ENCODE data around the gene CLEC11A. TPM values are rescaled to one million over a fixed set of nuclear protein-coding genes. Genes with fewer than 3 reads are reported as not detected.
A peak's percentile ranks its signal among the peaks of the same experiment; 100 is the strongest.

The CLEC11A gene
- total and polyA plus RNA-seq, 9 of the 15 experiments (the other 6 are each of a cell fraction or from before 2014, with no cell fraction given), result 0.39 to 43.9 (median 3.4) TPM

DNA sequence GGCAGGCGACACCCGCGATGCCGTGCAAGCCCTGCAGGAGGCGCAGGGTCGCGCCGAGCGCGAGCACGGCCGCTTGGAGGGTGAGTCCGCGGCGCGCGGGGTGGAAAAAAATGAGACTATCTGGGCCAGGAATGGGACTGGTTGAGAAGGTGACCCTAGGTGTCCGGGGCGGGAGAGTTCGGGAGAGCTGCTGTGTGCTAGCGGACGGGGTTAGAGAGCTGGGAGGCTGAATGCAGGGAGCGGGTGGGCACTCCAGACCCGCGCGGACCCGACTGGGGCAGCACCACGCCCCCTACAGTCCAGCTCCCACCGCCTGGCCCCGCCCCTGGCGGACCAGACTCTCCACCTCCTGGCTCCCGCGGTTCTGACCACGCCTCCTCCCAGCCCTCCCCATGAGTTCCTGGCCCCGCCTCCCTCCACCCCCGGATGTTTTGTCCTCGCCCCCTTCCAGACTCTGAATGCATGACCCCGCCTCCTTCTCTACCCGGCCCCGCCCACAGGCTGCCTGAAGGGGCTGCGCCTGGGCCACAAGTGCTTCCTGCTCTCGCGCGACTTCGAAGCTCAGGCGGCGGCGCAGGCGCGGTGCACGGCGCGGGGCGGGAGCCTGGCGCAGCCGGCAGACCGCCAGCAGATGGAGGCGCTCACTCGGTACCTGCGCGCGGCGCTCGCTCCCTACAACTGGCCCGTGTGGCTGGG, 1.5 kb downstream of the CLEC11A start (continued):
- no peak for TF ChIP-seq ZZZ3 (IDR thresholded peaks at IDR 0.05)
- no peak for TF ChIP-seq POLR2AphosphoS5 (IDR thresholded peaks at IDR 0.05; ENCODE audit: control insufficient read depth, insufficient read depth, low read depth, low read length)
- TF ChIP-seq, protein P1, sequence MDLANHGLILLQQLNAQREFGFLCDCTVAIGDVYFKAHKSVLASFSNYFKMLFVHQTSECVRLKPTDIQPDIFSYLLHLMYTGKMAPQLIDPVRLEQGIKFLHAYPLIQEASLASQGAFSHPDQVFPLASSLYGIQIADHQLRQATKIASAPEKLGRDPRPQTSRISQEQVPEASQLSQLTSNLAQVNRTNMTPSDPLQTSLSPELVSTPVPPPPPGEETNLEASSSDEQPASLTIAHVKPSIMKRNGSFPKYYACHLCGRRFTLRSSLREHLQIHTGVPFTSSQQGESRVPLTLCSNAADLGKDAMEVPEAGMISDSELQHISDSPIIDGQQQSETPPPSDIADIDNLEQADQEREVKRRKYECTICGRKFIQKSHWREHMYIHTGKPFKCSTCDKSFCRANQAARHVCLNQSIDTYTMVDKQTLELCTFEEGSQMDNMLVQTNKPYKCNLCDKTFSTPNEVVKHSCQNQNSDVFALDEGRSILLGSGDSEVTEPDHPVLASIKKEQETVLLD (IDR thresholded peaks at IDR 0.05), result peak; percentile 35; the same call in 1 of the 2 replicates
- TF ChIP-seq, protein P2, sequence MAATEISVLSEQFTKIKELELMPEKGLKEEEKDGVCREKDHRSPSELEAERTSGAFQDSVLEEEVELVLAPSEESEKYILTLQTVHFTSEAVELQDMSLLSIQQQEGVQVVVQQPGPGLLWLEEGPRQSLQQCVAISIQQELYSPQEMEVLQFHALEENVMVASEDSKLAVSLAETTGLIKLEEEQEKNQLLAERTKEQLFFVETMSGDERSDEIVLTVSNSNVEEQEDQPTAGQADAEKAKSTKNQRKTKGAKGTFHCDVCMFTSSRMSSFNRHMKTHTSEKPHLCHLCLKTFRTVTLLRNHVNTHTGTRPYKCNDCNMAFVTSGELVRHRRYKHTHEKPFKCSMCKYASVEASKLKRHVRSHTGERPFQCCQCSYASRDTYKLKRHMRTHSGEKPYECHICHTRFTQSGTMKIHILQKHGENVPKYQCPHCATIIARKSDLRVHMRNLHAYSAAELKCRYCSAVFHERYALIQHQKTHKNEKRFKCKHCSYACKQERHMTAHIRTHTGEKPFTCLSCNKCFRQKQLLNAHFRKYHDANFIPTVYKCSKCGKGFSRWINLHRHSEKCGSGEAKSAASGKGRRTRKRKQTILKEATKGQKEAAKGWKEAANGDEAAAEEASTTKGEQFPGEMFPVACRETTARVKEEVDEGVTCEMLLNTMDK (IDR thresholded peaks at IDR 0.05; ENCODE audit: borderline replicate concordance, insufficient read depth, low read depth, low read length, poor library complexity, severe bottlenecking), result peak; percentile 92
- no peak for TF ChIP-seq MIER1 (IDR thresholded peaks at IDR 0.05; ENCODE audit: low read depth)
- peak; percentile 58; the same call in 1 of the 2 replicates for TF ChIP-seq NCOA1 (IDR thresholded peaks at IDR 0.05; ENCODE audit: low read depth)
- TF ChIP-seq PHF8 (IDR thresholded peaks at IDR 0.05; ENCODE audit: borderline replicate concordance, low read length), result peak; percentile 69; the same call in 1 of the 2 replicates
- peak; percentile 95 for TF ChIP-seq RBM25 (IDR thresholded peaks at IDR 0.05; ENCODE audit: low read depth, low read length, severe bottlenecking)
- peak; percentile 84 for TF ChIP-seq CCNT2 (IDR thresholded peaks at IDR 0.05; ENCODE audit: borderline replicate concordance, extremely low read depth, insufficient read length, low read depth, low read length)
- peak in 1 of 2 experiments; percentile 61; a peak in 1 of 4 replicates for TF ChIP-seq NONO (IDR thresholded peaks at IDR 0.05; ENCODE audit: low read depth in 2 of 2, low read length in 1 of 2)
- no peak for TF ChIP-seq KLF6 (CRISPR knock-in tag; IDR thresholded peaks at IDR 0.05; ENCODE audit: borderline replicate concordance)
- TF ChIP-seq CREB1 (IDR thresholded peaks at IDR 0.05), result no peak; the same call in 1 of the 2 replicates
- TF ChIP-seq CREB1 (CRISPR knock-in tag; IDR thresholded peaks at IDR 0.05), result peak; percentile 80; the same call in 1 of the 2 replicates
- peak; percentile 65 for TF ChIP-seq ESRRA (IDR thresholded peaks at IDR 0.05; ENCODE audit: borderline replicate concordance, low read depth)
- TF ChIP-seq, protein P3, sequence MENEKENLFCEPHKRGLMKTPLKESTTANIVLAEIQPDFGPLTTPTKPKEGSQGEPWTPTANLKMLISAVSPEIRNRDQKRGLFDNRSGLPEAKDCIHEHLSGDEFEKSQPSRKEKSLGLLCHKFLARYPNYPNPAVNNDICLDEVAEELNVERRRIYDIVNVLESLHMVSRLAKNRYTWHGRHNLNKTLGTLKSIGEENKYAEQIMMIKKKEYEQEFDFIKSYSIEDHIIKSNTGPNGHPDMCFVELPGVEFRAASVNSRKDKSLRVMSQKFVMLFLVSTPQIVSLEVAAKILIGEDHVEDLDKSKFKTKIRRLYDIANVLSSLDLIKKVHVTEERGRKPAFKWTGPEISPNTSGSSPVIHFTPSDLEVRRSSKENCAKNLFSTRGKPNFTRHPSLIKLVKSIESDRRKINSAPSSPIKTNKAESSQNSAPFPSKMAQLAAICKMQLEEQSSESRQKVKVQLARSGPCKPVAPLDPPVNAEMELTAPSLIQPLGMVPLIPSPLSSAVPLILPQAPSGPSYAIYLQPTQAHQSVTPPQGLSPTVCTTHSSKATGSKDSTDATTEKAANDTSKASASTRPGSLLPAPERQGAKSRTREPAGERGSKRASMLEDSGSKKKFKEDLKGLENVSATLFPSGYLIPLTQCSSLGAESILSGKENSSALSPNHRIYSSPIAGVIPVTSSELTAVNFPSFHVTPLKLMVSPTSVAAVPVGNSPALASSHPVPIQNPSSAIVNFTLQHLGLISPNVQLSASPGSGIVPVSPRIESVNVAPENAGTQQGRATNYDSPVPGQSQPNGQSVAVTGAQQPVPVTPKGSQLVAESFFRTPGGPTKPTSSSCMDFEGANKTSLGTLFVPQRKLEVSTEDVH (IDR thresholded peaks at IDR 0.05; ENCODE audit: low read depth, partially characterized antibody), result peak; percentile 77
- no peak for TF ChIP-seq FOXA1 (IDR thresholded peaks at IDR 0.05; ENCODE audit: borderline replicate concordance)
- peak; percentile 51; the same call in 1 of the 2 replicates for TF ChIP-seq CBFB (CRISPR knock-in tag; IDR thresholded peaks at IDR 0.05)
- peak; percentile 55 for TF ChIP-seq FIP1L1 (IDR thresholded peaks at IDR 0.05; ENCODE audit: low read depth, low read length, poor library complexity, severe bottlenecking)
